DND-41 (cell line): ENCODE data around the gene PLSCR2.

Experiments used
- ATAC-seq: fragments of 200-7000 bp; cut with Tn5 transposase; 3 replicates; pipeline ENCODE4 v1.9.1; 2021; ENCODE audit warnings: low read depth; ENCODE audit not compliant: insufficient read depth
- DNase-seq: peaks from one replicate; pipeline ENCODE4 v3.0.0-alpha.2; 2020
- H2AFZ ChIP-seq: 2 replicates; pipeline ENCODE4 v1.6.0; 2012; ENCODE audit warnings: low read depth, low read length
- H3K27ac ChIP-seq: 2 replicates; pipeline ENCODE4 v1.5.1; 2012; ENCODE audit warnings: low read length, inconsistent platforms
- H3K27me3 ChIP-seq: fragments of 200-600 bp; sonication (generic); 2 replicates; pipeline ENCODE4 v1.6.0; 2012; ENCODE audit warnings: low read length, mild to moderate bottlenecking, inconsistent platforms; ENCODE audit not compliant: insufficient read depth, poor library complexity
- H3K36me3 ChIP-seq: 2 replicates; pipeline ENCODE4 v1.5.1; 2012; ENCODE audit warnings: low read length, inconsistent platforms; ENCODE audit not compliant: insufficient read depth
- H3K4me1 ChIP-seq: 2 replicates; pipeline ENCODE4 v1.5.1; 2012; ENCODE audit warnings: mild to moderate bottlenecking, low read length; ENCODE audit not compliant: insufficient read depth
- H3K4me2 ChIP-seq: 2 replicates; pipeline ENCODE4 v1.6.0; 2012; ENCODE audit warnings: mild to moderate bottlenecking, moderate library complexity, low read length, inconsistent platforms; ENCODE audit not compliant: insufficient read depth
- H3K4me3 ChIP-seq, 2 experiments: fragments of 200-600 bp in 1 of 2; shearing (Covaris generic) in 1 of 2; 2 replicates each; pipeline ENCODE4 v1.5.1; 2012 to 2016; ENCODE audit warnings: inconsistent platforms in 2 of 2, low read length in 2 of 2, mild to moderate bottlenecking in 2 of 2, low read depth in 1 of 2, moderate library complexity in 1 of 2
- H3K79me2 ChIP-seq: 2 replicates; pipeline ENCODE4 v1.6.0; 2012; ENCODE audit warnings: low read length, inconsistent platforms; ENCODE audit not compliant: insufficient read depth
- H3K9ac ChIP-seq: 2 replicates; pipeline ENCODE4 v1.6.0; 2012; ENCODE audit warnings: low read depth, mild to moderate bottlenecking, inconsistent platforms, low read length, moderate library complexity
- H3K9me3 ChIP-seq: 2 replicates; pipeline ENCODE4 v1.5.1; 2012; ENCODE audit warnings: low read length, moderate library complexity, mild to moderate bottlenecking, inconsistent platforms; ENCODE audit not compliant: insufficient read depth, severe bottlenecking
- H4K20me1 ChIP-seq: 2 replicates; pipeline ENCODE4 v1.6.0; 2012; ENCODE audit warnings: low read length; ENCODE audit not compliant: insufficient read depth
- EZH2 ChIP-seq: IDR thresholded peaks from 3 replicates; pipeline ENCODE4 v1.6.1; 2012; ENCODE audit warnings: borderline replicate concordance, low read depth, mild to moderate bottlenecking, moderate library complexity, low read length, inconsistent platforms; ENCODE audit not compliant: severe bottlenecking
- TF ChIP-seq, protein P1 (sequence below): IDR thresholded peaks from 2 replicates; pipeline ENCODE4 v1.5.1; 2012; ENCODE audit warnings: borderline replicate concordance, low read length, moderate library complexity, mild to moderate bottlenecking; ENCODE audit not compliant: poor library complexity, severe bottlenecking; ENCODE audit errors: extremely low read depth

PLSCR2 gene

DNA sequence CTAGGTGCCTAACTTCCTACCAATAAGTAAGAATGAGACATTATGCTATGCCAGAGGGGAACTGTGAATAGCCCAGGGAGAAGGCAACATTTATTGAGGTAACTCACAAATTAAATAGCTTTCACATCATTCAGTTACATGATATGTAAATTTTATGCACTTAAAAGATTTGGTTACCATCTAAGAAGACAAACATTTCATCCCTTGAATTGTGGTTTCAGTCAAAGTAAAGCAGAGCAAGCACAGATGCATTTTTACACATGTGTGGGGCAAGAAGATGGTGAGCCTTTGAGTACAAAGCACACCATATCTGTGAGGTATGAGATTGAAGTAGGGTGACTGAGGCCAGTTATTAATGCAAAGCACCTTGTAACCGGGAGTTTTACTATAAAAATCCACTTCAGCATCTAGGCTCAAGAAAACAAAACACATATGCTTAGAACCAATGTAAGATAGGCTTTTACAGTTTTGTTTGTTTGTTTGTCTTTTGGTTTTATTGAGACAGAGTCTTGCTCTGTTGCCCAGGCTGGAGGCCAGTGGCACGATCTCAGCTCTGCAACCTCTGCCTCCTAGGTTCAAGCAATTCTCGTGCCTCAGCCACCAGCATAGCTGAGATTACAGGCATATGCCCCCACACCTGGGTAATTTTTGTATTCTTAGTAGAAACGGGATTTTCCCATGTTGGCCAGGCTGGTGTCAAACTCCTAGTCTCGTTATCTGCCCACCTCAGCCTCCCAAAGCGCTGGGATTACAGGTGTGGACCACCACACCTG is 3.5 kb downstream of the PLSCR2 start:
- ATAC-seq (peak; percentile 70; the same call in 2 of the 3 replicates), DNase-seq (no peak)
- no peaks in the 10 kb centered on the region for H3K79me2 ChIP-seq
- no peak overlapping the region for H3K9ac ChIP-seq
- no peaks in the 10 kb centered on the region for H4K20me1 ChIP-seq
- no peak overlapping the region for H3K4me3 ChIP-seq
- TF ChIP-seq, protein P1, sequence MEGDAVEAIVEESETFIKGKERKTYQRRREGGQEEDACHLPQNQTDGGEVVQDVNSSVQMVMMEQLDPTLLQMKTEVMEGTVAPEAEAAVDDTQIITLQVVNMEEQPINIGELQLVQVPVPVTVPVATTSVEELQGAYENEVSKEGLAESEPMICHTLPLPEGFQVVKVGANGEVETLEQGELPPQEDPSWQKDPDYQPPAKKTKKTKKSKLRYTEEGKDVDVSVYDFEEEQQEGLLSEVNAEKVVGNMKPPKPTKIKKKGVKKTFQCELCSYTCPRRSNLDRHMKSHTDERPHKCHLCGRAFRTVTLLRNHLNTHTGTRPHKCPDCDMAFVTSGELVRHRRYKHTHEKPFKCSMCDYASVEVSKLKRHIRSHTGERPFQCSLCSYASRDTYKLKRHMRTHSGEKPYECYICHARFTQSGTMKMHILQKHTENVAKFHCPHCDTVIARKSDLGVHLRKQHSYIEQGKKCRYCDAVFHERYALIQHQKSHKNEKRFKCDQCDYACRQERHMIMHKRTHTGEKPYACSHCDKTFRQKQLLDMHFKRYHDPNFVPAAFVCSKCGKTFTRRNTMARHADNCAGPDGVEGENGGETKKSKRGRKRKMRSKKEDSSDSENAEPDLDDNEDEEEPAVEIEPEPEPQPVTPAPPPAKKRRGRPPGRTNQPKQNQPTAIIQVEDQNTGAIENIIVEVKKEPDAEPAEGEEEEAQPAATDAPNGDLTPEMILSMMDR: no peak
- no peak for TF ChIP-seq EZH2
- H3K4me2 ChIP-seq: no peak overlapping the region
- H3K4me1 ChIP-seq: no peaks in the 10 kb centered on the region
- H3K27ac ChIP-seq: no peak overlapping the region
- H3K36me3 ChIP-seq: no peaks in the 10 kb centered on the region
- H2AFZ ChIP-seq: no peak overlapping the region
- no peaks in the 10 kb centered on the region for H3K27me3 ChIP-seq
- H3K9me3 ChIP-seq: no peaks in the 10 kb centered on the region

DNA sequence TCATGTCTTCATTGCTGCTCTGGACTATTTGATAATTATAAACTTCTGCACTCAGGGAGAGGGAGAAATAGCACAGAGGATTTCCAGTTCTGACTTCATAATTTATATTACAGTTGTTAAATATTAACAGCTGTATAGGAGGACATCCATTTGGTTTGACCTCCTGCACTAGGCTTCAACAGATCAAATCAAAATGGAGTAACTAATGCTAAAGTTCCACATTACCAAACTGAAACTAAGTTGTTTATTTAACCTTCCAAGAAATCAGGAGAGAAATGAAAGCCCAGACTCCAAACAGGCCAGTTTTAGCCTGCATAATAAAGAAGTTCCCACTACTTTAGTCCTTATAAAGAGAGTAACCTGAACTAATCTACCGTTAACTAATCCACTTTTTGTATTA is 4.6 kb downstream of the PLSCR2 start:
- Histone ChIP-seq H3K79me2 (no peaks in the 10 kb centered on the region), H3K9ac (no peak overlapping the region), H3K27me3 (no peaks in the 10 kb centered on the region), H3K9me3 (no peaks in the 10 kb centered on the region), H3K36me3 (no peaks in the 10 kb centered on the region), H3K4me1 (no peaks in the 10 kb centered on the region), H2AFZ (no peak overlapping the region), H3K4me3 (no peak overlapping the region), H3K27ac (no peak overlapping the region), H4K20me1 (no peaks in the 10 kb centered on the region), H3K4me2 (no peak overlapping the region)
- DNase-seq (no peak), ATAC-seq (no peak)
- TF ChIP-seq EZH2: no peak
- TF ChIP-seq, protein P1: no peak

DNA sequence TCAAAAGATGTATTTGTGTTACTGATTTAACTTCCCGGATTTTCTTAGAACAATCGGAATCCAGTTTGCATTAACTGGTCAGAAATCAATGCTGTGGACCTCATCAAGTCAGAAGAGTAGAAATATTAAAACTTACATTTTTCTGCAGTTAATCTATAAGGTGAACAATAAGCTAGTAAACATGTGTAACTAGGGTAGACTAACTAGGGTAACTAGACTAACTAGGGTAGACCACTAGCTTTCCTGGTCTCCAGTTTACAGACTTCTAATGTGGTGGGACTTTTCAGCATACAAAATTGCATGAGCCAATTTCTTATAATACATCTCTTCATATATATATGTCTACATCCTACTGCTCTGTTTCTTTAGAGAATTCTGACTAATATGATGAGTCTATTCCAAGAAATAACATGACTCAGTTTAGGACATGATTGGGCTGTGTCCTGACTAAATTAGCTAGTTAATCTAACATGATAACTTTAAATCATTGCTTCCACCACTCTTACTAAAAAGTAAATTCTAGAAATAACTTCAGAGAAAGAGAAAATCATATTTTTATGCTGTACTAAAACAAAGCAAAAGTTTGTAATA is 5.3 kb downstream of the PLSCR2 start:
- TF ChIP-seq, protein P1: no peak
- TF ChIP-seq EZH2: no peak
- Histone ChIP-seq H3K27me3 (no peaks in the 10 kb centered on the region), H3K4me3 (no peak overlapping the region)

More for the DNA sequence above, 5.3 kb downstream of the PLSCR2 start:
- H3K9ac ChIP-seq: no peak overlapping the region
- H4K20me1 ChIP-seq: no peaks in the 10 kb centered on the region
- no peak for ATAC-seq
- H3K79me2 ChIP-seq: no peaks in the 10 kb centered on the region
- H3K4me2 ChIP-seq: no peak overlapping the region
- H3K4me1 ChIP-seq: no peaks in the 10 kb centered on the region
- H3K36me3 ChIP-seq: no peaks in the 10 kb centered on the region
- H2AFZ ChIP-seq: no peak overlapping the region
- no peak overlapping the region for H3K27ac ChIP-seq
- no peaks in the 10 kb centered on the region for H3K9me3 ChIP-seq
- no peak for DNase-seq
